HG03342 (cell line): ENCODE measurements around the gene CFAP410.
"Not testable (repeated sequence)": the region's sequence is repeated elsewhere in the genome, so short reads cannot be mapped to it uniquely, and the experiment has no call there.

Experiments
- ATAC-seq: cut with Tn5 transposase; IDR thresholded peaks from one replicate; pipeline ENCODE4 v1.9.1; 2021; ENCODE audit warnings: mild to moderate bottlenecking, moderate library complexity; ENCODE audit not compliant: unreplicated experiment

CFAP410 gene

DNA sequence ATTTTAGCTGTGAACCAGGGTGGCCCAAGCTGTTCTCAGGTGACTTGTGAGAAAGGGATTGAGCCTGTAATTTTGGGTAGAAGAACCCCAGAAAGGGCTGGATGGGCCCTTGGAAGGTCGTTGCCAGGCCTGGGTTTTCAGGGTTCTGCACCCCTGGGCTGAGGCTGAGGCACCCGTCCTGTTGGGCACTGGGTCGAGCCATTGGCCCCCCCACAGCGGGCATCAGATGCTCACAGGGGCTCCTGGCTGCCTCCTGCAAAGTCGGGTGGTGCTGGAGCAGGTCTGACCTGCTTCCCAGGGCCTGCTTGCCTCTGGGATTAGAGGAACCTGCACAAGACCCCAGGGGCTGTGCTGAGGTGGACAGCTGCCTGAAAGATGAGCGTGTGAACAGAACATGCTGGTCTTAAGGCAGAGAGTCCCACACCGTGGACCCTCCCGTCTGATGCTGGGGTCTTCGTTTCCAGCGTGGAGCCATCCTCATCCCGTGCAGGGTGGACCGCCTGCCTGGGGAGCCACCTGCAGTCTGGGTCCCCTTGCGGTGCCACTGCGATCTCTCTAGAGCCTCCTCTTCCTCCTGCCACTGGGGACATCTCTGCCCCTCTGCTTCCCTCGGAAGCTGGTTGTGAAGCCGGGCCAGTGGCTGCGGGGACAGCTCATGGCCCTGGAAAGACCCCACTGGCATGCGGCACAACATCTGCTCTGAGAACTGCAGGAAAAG is 12.5 kb upstream of the CFAP410 start:
- ATAC-seq, result no peak

DNA sequence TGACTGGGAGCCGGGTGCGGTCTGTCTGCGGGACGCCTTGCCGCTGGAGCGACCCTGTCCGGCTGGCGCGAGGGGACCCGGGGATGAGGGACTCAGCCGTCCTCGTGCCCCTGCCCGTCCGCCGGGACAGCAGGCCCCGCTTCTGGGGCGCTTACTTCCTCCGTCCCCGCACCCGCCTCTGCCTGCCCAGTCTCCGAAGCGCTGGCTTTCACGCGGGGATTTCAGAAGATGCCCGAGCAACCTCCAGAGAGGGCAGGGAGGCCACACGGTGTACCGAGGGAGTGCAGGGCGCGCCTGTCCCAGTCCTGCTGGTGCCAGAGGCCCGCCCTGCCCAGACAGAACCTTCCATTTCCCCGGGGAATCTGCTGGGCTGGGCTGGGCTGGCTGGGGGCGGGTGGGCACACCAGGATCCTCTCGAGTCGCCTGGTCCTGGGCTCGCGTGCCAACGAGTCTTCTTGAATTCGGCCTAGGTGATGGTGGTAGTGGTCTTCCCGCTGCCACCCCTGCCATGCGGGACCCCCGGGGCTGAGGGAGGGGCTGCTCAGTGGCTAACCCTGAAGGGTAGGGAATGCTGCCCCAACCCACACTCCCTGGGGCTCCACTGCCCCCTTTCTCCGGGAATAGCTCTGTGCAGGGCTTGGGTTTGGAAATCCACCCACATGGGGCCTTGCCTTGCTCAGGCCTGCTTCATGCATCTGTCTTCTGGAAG is 11.7 kb upstream of the CFAP410 start:
- ATAC-seq, result no peak

DNA sequence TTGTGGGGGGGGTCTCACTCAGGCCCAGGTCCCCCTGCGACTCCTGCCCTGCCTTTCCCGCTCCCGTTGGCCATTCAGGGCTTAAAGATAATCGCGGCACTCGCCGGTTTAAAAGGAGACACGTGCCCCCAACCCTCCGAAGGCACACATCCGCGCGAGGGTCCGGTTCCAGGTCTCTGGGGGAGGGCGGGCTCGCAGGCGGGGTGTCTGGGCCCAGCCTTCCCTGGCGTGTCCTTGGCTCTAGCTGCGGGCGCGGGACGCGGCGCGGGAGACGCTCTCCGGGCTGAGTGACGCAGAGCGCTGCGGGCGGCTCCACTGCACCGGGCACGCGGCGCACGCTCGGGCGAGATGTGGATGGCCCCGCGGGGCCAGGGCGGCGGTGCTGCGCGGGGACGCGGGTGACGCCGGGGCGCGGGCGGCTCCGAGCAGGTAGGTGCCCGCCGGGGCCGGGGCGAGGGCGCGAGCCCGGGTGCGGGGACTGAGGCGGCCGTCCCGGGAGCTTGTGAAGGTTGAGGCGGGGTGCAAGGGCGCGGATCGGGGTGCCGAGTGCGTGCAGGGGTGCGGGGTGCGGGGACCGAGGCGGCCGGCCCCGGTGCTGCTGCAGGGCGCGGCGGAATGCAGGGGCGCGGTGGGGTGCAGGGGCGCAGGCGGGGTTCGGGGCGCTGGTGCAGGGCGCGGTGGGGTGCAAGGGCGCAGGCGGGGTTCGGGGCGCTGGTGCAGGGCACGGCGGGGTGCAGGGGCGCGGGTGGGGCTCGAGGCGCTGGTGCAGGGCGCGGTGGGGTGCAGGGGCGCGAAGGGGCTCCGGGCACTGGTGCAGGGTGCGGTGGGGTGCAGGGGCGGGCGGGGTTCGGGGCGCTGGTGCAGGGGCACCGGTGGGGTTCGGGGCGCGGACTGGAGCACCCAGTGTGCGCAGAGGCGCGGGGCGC is 10.9 kb upstream of the CFAP410 start:
- ATAC-seq, result no peak

DNA sequence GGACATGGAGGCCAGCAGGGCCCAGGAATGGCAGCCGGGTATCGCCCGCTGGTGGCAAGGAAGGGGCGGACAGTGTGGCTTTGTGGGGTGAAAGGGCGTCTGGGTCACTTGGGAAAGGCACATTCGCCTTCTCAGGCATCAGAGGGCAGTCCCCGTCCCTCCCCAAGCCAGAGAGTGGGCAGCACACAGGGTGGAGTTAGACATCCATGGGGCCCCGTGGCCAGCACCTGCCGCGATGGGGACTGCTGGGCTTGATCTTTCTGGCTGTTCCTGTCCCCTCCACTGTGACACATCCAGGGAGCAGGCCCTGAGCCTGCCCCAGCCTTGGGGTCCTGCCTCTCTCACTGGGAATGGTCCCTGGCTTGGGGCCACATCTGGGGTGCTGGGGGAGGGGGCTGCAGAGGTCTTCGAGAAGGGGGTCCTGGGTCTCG is 10.2 kb upstream of the CFAP410 start:
- ATAC-seq, result no peak

DNA sequence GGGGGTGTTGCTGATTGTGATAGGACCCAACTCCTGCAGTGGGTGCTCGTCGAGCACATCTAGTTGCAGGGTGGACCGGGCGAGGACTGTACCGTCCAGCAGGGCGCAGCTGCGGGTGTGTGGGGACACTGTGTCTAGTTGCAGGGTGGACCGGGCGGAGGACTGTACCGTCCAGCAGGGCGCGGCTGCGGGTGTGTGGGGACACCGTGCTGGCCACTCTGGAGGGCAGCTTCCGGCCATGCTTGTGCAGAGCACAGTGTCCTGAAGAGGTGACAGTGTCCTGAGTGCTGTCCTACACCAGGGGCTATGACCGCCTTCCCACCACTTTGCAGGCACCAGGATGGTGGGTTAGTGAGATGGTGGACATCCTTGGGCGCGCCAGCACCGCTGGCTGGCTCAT is 9.7 kb upstream of the CFAP410 start:
- no peak for ATAC-seq

DNA sequence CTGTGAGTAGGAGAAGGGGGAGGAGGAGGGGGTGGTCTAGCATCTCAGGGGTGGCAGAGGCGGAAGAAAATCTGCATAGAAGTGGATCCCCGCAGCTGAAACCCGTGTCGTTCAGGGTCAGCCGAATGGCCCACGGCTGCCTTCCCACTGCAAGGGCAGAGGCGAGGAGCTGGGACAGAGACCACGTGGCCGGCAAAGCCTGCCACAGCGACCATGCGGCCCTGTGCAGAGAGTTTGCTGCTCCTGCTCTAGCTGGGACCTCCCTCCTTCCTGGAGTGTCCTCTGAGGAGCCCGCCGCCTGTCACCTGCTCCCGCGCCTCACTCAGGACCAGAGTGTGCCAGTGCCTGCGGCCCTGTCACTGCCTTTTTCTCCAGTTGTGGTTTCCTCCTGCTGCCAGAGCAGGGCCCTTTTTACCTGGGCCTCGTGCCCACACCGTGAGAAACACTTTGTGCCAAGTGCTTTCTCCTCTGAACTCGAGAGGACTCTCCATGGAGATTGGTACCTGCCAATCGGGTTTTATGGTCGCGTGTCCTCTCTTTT is 8.8 kb upstream of the CFAP410 start:
- no peak for ATAC-seq

DNA sequence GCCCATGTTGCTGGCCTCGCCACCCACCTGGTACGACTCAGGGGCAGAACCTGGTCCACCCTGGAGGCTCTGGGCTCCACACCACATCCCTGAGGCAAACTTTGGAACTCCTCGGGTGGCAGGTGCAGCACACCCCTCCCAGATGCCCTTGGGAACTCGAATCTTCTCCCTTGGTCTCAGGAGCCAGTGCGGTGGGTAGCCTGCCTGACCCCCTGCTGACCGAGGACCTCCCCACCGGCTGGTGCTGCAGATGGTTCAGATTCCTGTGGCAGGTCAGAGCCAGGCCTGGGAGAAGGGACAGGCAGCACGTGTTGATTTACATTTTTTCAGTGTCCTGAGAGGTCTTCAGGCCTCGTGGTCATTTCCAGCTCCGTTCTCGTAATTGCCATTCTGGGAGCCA is 6.3 kb upstream of the CFAP410 start:
- no peak for ATAC-seq

DNA sequence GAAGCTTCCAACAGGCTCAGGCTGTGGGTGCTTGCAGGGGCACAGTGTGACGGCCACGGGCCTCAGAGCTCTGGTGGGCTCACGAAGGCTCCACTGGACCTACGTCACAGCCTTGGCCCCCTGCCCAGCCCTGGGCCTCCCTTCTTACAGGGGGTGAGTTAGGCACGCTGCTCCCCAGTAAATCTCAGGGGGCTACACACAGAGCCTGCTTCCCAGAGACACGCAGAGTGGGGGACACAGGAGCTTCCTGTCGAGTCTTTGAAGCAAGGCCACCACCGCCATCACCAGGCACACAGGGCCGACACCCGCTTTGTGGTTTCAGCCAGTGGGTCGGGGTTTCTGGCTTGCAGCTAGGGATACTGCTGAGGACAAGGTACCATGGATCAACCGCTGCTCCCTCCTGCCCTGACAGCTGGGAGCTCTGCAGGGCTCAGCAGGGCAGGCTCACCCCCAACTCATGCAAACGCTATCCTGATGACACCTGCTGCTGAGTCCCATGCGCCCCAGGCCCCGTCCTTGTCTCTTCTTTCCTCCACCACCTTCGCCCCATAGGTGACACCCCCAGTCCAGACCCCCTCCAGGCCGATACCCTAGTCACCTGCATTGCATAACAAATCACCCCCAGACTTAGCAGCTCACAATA is 5.5 kb upstream of the CFAP410 start:
- no peak for ATAC-seq

DNA sequence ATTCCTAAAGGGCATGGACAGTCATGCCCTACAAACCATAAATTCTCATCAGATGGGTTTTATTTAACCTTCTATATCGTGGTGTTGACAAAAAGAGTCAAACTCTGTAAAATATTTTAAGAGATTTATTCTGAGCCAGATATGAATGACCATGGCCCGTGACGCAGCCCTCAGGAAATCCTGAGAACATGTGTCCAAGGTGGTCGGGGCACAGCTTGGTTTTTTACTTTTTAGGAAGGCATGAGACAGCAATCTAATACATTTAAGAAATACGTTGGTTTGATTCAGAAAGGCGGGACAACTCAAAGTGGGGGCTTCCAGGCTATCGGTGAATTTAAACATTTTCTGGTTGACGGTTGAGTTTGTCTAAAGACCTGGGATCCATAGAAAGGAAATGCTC is 3.8 kb upstream of the CFAP410 start:
- ATAC-seq, result not testable (repeated sequence)

DNA sequence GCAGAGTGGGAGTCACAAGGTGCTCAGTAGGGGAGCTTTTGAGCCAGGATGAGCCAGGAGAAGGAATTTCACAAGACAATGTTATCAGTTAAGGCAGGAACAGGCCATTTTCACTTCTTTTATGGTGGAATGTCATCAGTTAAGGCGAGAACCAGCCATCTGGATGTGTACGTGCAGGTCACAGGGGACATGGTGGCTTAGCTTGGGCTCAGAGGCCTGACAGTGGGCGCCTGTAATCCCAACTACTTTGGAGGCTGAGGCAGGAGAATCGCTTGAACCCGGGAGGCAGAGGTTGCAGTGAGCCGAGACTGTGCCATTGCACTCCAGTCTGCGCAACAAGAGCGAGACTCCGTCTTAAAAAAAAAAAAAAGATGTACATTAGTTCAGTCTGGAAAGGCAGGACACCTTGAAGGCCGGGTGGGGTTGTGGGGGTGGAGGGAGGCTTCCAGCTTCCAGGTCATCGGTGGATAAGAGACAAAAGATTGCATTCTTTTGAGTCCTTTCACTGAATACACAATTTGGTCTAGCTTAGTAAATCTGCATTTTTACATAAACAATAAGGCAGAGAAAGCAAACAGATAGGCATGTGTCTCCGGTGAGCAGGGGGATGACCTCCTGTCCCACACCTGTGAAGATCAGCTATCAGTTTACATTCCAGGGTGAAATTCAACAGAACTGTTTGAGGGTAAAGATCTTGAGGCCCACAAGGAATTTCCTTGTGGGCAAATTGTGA is 2.7 kb upstream of the CFAP410 start:
- ATAC-seq, result not testable (repeated sequence)

DNA sequence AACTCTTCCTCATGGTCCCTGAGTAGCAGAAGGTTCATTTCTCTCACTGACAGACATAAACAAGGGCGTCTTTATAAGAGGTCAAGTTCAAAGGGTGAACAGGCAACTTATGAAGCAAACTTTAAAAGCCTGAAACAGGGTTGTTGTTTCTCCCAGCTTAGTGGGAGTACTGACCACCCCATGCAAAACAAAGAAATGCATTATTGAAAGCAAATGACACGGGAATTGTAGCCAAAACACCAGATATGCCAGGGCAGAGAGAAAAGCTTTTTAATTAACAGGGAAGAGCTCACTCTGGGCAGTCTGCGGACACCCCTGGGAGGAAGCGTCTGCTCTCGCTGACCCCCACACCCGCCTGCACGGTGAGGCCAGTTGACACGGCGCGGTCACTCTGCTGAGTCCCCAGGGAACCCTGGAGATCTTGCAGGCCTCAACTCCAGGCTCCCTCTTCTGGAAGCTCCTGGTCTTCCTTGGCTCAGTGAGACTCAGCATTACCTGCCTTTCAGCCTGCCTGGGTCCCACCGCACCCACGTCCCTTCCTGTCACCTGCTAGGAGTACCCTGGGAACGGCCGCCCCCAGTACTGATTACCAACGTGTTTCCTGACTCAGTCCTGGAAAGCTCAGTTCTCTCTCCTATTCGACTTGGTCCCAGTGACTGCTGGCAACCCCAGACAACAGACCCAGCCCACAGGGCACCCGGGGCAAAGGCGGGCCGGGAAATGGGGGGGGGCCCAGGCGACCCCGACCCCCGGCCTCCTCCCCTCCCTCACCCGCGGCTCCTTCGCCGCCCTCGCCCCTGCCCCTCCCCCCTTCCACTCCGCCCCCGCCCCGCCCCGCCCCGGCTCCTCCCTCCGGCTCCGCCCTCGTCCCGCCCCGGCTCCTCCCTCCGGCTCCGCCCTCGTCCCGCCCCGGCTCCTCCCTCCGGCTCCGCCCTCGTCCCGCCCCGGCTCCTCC is 972 bp downstream of the CFAP410 start:
- ATAC-seq, result no peak

DNA sequence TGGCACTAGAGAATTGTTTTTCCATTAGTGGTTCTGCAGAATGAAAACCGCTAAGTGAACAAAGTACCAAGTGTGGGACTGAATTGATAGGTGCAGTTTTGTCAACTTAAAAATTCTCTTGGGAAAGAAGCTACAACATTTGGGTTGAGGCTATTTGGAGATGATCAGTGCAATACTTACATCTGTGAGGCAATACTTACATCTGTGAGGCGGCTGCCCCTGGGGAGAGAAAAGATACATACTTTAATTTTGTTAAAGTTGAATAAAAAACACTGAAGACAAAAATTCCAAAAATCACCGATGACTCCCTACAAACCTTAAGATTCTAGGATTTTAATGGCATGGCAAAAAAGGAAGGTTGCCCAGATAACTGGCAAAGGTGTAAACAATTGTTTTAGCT is 1.7 kb downstream of the CFAP410 start:
- ATAC-seq, result no peak

DNA sequence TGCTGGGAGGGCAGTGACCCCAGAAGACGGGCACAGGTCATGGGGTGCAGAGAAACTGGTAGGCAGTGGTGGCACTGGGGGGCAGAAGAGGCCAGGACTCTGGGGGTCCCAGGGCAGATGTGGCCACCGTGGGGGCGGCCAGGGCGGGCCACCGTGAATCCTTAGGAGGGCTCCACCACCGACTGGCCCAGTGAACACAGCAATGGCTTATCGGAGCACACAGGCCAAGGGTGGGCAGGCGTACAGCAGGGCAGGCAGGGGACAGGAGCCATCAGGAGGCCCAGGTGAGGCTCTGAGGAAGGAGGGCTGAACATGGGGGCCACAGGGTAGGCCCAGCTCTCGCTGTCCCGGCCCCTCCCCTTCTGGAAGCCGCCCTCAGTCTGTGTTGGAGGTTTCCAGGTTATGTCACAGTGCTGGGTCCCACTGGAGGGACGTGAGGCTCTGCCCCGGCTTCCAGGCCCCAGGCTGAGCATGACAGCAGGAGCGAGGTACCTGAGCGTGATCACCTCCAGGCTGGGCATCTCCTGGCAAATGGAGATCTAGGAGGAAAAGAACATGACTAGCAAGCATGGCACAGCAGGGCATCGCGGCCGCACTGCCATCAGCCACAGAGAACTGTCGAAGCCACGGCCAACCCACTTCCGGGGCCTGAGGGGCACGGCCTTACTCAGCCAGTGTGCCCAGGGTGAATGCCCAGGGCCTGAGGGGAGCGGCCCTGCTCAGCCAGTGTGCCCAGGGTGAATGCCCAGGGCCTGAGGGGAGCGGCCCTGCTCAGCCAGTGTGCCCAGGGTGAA is 3.7 kb downstream of the CFAP410 start:
- ATAC-seq, result no peak

DNA sequence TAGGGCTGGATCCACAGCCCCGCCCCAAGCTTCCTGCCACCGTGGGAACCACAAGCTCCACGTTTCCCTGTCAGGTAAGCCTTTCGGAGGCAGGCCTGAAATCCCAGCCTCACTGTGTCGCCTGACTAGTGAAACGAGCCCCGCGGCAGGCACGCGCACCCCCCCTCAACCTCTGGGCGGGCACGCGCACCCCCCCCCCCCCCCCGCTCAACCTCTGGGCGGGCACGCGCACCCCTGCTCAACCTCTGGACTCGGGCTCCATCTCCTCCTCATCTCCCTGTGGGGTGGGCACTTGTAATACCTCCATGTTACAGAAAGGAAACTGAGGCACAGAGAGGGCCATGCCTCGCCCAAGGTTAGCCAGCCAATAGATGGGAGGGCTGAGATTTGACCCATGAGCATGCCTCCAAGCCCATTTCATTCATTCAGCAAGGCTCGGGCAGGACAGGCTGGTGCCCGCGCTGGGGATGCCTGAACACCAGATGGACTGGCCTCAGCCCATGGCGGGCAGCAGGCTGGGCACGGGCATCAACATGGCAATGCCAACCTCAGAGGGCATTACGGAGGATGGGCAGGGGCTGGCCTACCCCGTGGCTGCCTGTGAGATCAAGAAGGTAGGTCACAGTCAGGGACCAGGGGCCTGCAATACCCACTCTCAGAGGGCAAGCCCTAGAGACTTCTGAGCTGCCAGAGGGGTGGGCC is 4.7 kb downstream of the CFAP410 start:
- no peak for ATAC-seq

DNA sequence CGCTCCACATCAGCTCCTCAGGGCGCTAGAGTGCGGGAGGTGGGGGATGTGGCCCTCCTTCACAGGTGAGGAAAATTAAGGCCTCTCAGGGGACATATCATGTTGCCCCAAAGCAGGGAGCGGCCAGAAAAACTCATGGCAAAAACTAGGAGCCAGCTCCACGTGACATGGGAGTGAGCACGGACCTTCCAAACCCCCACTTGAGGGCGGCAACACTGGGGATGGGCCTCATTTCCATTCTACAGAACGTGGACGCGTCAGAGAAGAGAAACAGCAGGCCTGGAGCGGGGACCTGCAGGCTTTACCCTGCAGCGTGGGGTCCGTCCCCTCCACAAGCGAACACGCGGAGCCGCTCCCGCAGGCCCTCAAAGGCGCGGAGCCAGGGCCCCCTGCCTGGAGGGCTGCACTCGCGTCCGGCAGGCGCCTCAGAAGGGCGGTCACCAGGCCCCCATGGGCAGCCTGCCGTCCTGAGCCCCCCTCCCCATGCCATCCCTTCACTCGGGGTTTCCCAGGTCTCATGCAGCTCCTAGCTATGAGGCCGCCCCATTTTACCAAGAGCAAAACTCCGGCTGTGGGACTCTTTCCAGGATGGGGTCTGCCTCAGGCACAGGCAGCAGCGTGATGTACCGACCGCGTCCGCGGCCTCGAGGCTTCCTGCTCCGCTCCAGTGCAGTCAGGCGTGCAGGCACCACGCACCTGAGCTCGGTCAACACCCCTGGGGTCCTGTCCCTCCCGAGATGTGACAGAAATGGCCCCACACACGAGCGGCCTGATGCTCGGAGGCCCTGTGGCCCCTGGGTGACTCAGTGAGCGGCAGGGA is 5.5 kb downstream of the CFAP410 start:
- ATAC-seq, result no peak

DNA sequence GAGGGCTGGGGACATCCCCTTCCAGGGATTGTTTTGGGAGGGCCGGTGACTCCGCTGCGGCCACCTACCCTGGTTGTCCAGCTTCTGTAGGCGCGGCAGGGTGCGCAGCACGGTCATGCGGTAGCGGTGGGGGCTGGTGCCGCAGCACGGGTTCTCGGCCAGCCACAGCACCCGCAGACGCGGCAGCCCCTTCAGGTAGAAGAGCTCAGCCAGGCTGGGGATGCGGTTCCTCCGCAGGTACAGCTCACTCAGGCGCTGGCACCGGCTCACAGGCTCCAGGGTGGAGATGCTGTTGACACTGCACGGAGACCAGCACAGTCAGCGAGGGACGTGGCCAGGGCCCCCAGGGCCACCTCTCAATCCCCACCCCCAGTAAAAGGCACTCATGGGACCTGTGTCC is 6.2 kb downstream of the CFAP410 start:
- no peak for ATAC-seq

DNA sequence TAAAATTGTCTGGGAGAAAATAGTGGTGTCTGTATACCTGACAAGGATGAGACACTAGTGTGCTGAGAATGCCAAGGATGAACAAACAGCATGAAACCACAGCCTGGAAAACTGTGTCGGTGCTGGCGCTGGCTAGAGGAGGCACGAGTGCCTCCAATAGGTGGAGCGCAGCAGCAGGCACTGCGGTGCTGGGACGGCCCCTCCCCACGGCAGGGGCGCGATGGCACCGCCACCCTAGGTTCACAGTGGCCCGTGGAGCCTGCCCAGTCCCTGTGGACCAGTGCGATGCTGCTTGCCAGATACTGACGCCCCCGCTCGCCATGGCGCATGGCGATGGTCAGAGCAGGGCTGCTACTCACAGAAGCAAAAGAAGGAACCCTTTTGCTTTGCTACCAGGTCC is 6.8 kb downstream of the CFAP410 start:
- no peak for ATAC-seq
